GM21717 (cell line): Measurements from ENCODE around the gene MVK.

Source experiments
- ATAC-seq: cut with Tn5 transposase; IDR thresholded peaks from one replicate; pipeline ENCODE4 v1.9.1; 2021; ENCODE audit warnings: mild to moderate bottlenecking, moderate library complexity; ENCODE audit not compliant: unreplicated experiment

MVK gene

GRCh38 chr12:109626378-109627115 is 53.0 kb downstream of the MVK start:
- ATAC-seq, result no peak

- no peak for ATAC-seq
Measured at GRCh38 chr12:109627633-109628032, 54.0 kb downstream of the MVK start.

GRCh38 chr12:109630107-109630506 is 56.5 kb downstream of the MVK start:
- ATAC-seq, result no peak

- ATAC-seq, result no peak
Measured at GRCh38 chr12:109630815-109631214, 57.2 kb downstream of the MVK start.

- no peak for ATAC-seq
Measured at GRCh38 chr12:109631302-109631701, 57.7 kb downstream of the MVK start.

- ATAC-seq, result no peak
Measured at GRCh38 chr12:109631751-109632150, 58.2 kb downstream of the MVK start.

- ATAC-seq, result no peak
Measured at GRCh38 chr12:109632342-109632741, 58.7 kb downstream of the MVK start.

GRCh38 chr12:109635717-109636116 is 62.1 kb downstream of the MVK start:
- ATAC-seq, result no peak

GRCh38 chr12:109637348-109637747 is 63.8 kb downstream of the MVK start:
- ATAC-seq, result no peak

- ATAC-seq, result no peak
Measured at GRCh38 chr12:109637996-109638395, 64.4 kb downstream of the MVK start.

- no peak for ATAC-seq
Measured at GRCh38 chr12:109638735-109639134, 65.1 kb downstream of the MVK start.

- ATAC-seq, result no peak
Measured at GRCh38 chr12:109639151-109639872, 65.7 kb downstream of the MVK start.

- no peak for ATAC-seq
Measured at GRCh38 chr12:109640961-109641360, 67.4 kb downstream of the MVK start.

GRCh38 chr12:109641422-109641821 is 67.8 kb downstream of the MVK start:
- no peak for ATAC-seq

- no peak for ATAC-seq
Measured at GRCh38 chr12:109642506-109643132, 69.0 kb downstream of the MVK start.

- ATAC-seq, result no peak
Measured at GRCh38 chr12:109645194-109645593, 71.6 kb downstream of the MVK start.

- ATAC-seq, result no peak
Measured at GRCh38 chr12:109645708-109646107, 72.1 kb downstream of the MVK start.
